Measurements from ENCODE around the gene RAPGEF5. TPM values are rescaled to one million over a fixed set of nuclear protein-coding genes. Genes with fewer than 3 reads are reported as not detected.
A peak's percentile ranks its signal among the peaks of the same experiment; 100 is the strongest.

The RAPGEF5 gene
- total and polyA plus RNA-seq, 4 donors = 16.1 to 308 (median 61.4) TPM

DNA sequence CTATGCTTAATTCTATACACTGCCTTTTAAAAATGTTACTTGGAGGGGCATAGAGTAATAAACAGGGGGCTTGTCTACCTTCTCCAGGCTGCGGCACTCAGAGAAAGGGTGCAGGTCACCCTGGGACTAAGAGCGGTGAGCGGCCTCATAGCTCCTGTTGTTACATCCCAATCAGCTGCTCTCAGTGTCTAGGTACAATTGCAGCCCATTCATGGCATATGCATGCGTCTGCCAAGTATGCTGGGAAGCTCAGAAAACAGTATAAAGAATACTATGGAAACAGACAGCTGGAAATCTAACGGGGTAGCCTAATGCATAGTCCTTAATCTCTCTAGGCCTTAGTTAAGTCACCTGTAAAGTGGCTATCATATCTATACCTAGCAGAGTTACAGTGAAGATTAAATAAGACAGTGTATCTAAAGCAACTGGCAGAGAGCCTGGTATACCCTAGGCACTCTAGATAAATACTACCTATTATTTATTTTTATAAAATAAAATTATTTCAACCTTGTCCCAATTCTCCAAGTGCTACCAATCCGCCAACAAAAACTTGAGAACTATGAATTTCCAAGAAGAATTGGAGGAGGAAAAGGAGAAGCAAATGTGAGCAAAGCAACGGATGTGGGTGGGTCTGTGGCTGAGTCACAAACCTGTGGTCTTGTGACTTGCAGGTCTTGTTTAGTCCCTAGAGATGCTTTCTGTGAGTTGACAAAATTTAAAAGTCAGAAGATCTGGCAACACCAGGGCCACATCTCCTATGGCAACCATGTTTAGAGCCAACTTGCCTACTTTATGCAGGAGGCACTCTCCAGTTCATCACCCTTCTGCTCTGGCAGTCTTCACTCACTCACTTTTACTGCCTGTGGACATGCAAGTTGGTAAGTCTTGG, 183.0 kb downstream of the RAPGEF5 start:
- H3K4me1 ChIP-seq (ENCODE audit: control insufficient read depth in 5 of 5, insufficient read depth in 5 of 5, low read length in 5 of 5) = peaks cover 0 to 5% (median 0%) of the 10 kb centered on the region in 5 donors
- DNase-seq = no peak
- 77 to 85% methylated on average over 7 of the region's 7 CpGs for WGBS, 2 donors
- H3K4me3 ChIP-seq = no peak overlapping the region
- ATAC-seq (ENCODE audit: insufficient read depth, low FRiP score) = no peak
- TF ChIP-seq, protein P1, sequence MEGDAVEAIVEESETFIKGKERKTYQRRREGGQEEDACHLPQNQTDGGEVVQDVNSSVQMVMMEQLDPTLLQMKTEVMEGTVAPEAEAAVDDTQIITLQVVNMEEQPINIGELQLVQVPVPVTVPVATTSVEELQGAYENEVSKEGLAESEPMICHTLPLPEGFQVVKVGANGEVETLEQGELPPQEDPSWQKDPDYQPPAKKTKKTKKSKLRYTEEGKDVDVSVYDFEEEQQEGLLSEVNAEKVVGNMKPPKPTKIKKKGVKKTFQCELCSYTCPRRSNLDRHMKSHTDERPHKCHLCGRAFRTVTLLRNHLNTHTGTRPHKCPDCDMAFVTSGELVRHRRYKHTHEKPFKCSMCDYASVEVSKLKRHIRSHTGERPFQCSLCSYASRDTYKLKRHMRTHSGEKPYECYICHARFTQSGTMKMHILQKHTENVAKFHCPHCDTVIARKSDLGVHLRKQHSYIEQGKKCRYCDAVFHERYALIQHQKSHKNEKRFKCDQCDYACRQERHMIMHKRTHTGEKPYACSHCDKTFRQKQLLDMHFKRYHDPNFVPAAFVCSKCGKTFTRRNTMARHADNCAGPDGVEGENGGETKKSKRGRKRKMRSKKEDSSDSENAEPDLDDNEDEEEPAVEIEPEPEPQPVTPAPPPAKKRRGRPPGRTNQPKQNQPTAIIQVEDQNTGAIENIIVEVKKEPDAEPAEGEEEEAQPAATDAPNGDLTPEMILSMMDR (IDR thresholded peaks at IDR 0.05; ENCODE audit: control extremely low read depth, extremely low read depth) = no peak
- no peaks in the 10 kb centered on the region for H3K27me3 ChIP-seq (ENCODE audit: control insufficient read depth in 3 of 3, insufficient read depth in 3 of 3, low read length in 2 of 3)
- H3K27ac ChIP-seq (ENCODE audit: low read depth in 1 of 2, low read length in 1 of 2) = peak overlapping the region in 1 of 2 donors; percentile 40
- H3K9me3 ChIP-seq (ENCODE audit: control insufficient read depth in 4 of 4, insufficient read depth in 3 of 4, low read length in 3 of 4) = no peaks in the 10 kb centered on the region
- no peak overlapping the region for H3K9ac ChIP-seq (ENCODE audit: insufficient read depth in 1 of 2, low read length in 2 of 2)
- H3K36me3 ChIP-seq (ENCODE audit: control insufficient read depth in 4 of 4, insufficient read depth in 4 of 4, low read length in 4 of 4) = peaks cover 0 to 15% (median 0%) of the 10 kb centered on the region in 4 donors

DNA sequence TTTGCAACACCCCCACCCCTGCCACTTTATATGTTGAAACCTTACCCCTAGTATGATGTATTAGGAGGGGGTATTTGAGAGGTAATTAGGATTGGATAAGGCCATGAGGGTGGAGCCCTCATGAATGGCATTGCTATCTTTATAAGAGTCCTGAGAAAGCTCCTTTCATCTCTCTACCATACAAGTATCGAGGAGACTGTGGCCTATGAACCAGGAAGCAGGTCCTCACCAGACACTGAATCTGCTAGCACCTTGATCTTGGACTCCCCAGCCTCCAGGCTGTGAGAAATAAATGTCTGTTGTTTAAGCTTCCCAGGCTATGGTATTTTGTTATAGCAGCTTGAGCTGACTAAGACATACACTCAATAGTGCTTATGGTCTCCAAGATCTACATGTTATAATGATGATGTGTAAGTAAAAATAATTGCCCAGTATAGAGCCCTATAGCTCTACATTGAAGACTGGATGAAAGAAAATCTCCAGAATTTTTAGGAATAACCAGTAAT, 188.8 kb downstream of the RAPGEF5 start:
- H3K4me3 ChIP-seq = no peak overlapping the region
- WGBS, 2 donors = 94 to 100% methylated on average over 1 of the region's 1 CpG
- DNase-seq (no peak), ATAC-seq (ENCODE audit: insufficient read depth, low FRiP score) (no peak)
- H3K36me3 ChIP-seq (ENCODE audit: control insufficient read depth in 4 of 4, insufficient read depth in 4 of 4, low read length in 4 of 4) = peaks cover 0 to 6% (median 0%) of the 10 kb centered on the region in 4 donors
- no peak overlapping the region for H3K9ac ChIP-seq (ENCODE audit: insufficient read depth in 1 of 2, low read length in 2 of 2)
- no peaks in the 10 kb centered on the region for H3K27me3 ChIP-seq (ENCODE audit: control insufficient read depth in 3 of 3, insufficient read depth in 3 of 3, low read length in 2 of 3)
- H3K9me3 ChIP-seq (ENCODE audit: control insufficient read depth in 4 of 4, insufficient read depth in 3 of 4, low read length in 3 of 4) = no peaks in the 10 kb centered on the region
- TF ChIP-seq, protein P1 (IDR thresholded peaks at IDR 0.05; ENCODE audit: control extremely low read depth, extremely low read depth) = no peak
- H3K27ac ChIP-seq (ENCODE audit: low read depth in 1 of 2, low read length in 1 of 2) = no peak overlapping the region
- H3K4me1 ChIP-seq (ENCODE audit: control insufficient read depth in 5 of 5, insufficient read depth in 5 of 5, low read length in 5 of 5) = peaks cover 0 to 2% (median 0%) of the 10 kb centered on the region in 5 donors

DNA sequence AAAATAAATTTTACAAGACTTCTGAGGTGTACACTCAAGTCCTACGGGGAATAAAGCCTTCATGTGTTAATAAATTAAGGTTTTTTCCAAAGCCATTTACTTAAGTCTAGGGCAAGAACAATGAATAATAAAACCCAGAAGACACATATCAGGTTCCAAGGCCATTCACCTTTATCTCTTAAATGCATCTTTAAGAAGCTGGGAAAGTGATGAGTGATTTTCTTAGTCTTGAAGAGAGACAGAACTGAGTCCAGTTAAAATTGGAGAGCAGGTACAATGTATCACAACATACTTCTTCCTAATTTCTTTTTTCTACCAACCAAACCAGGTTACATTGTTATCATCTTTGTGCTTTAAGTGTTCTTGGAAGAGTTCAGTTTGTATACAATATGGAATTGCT, 189.5 kb downstream of the RAPGEF5 start:
- H3K27me3 ChIP-seq (ENCODE audit: control insufficient read depth in 3 of 3, insufficient read depth in 3 of 3, low read length in 2 of 3) = no peaks in the 10 kb centered on the region
- no peak overlapping the region for H3K9ac ChIP-seq (ENCODE audit: insufficient read depth in 1 of 2, low read length in 2 of 2)
- no peaks in the 10 kb centered on the region for H3K9me3 ChIP-seq (ENCODE audit: control insufficient read depth in 4 of 4, insufficient read depth in 3 of 4, low read length in 3 of 4)
- 81 to 89% methylated on average over 1 of the region's 1 CpG for WGBS, 2 donors
- H3K27ac ChIP-seq (ENCODE audit: low read depth in 1 of 2, low read length in 1 of 2) = no peak overlapping the region
- ATAC-seq (ENCODE audit: insufficient read depth, low FRiP score) (no peak), DNase-seq (no peak)
- H3K4me3 ChIP-seq = no peak overlapping the region
- peaks cover 0 to 2% (median 0%) of the 10 kb centered on the region in 5 donors for H3K4me1 ChIP-seq (ENCODE audit: control insufficient read depth in 5 of 5, insufficient read depth in 5 of 5, low read length in 5 of 5)
- peaks cover 0 to 9% (median 0%) of the 10 kb centered on the region in 4 donors for H3K36me3 ChIP-seq (ENCODE audit: control insufficient read depth in 4 of 4, insufficient read depth in 4 of 4, low read length in 4 of 4)
- TF ChIP-seq, protein P1 (IDR thresholded peaks at IDR 0.05; ENCODE audit: control extremely low read depth, extremely low read depth) = no peak

Measured in lung (tissue), 12 donors.